ENCODE measurements around the gene DCC.
A peak's percentile ranks its signal among the peaks of the same experiment; 100 is the strongest.

The DCC gene

DNA sequence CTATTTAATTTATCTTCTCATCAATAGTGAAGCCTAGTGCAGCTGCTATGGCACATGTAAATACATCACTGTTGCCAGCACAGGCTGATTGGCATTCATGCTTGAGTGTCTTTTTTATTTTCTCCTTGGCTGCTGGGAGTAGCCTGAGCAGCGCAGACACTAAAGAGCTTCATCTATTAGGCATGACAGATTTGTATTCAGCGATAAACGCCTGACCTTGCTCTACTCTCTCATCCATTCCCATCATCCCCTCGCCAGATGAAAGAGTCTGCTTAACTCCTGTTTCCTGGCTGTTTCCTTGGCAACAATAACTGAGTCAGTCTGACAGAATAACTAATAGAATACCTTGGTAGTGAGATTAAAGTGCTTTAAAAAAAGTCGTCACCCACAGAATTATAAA is 753.6 kb downstream of the DCC start:
- Histone ChIP-seq H3K79me1 (replicated peaks; ENCODE audit: low read length, poor library complexity, severe bottlenecking) (no peaks in the 10 kb centered on the region), H2BK5ac (ENCODE audit: low read depth, low read length, poor library complexity, severe bottlenecking) (no peak overlapping the region), H2BK120ac (ENCODE audit: low read depth, low read length) (no peak overlapping the region), H3K4me3 (ENCODE audit: insufficient read depth in 1 of 2, low read depth in 1 of 2, low read length in 2 of 2) (no peak overlapping the region), H2BK15ac (ENCODE audit: low read depth, poor library complexity, severe bottlenecking) (no peak overlapping the region), H3K27ac (ENCODE audit: low read length, poor library complexity, severe bottlenecking) (no peak overlapping the region), H3K9me3 (ENCODE audit: control insufficient read depth, low read length) (peaks cover 3% of the 10 kb centered on the region), H2BK12ac (ENCODE audit: low read length in 2 of 2) (no peak overlapping the region), H4K91ac (ENCODE audit: low read length) (no peak overlapping the region), H3K23ac (ENCODE audit: low read length in 2 of 2) (no peak overlapping the region), H3K14ac (ENCODE audit: low read length in 2 of 2) (no peak overlapping the region), H3K4me1 (ENCODE audit: control insufficient read depth, insufficient read depth, low read depth, low read length) (no peaks in the 10 kb centered on the region), H3K36me3 (ENCODE audit: control insufficient read depth in 1 of 2, insufficient read depth in 2 of 2, low read depth in 1 of 2, low read length in 2 of 2) (no peaks in the 10 kb centered on the region), H3K18ac (ENCODE audit: low read depth in 1 of 2, low read length in 2 of 2) (no peak overlapping the region), H3K9ac (ENCODE audit: low read length) (no peak overlapping the region), H2AK5ac (ENCODE audit: low read length, severe bottlenecking) (no peak overlapping the region), H3K4ac (ENCODE audit: low read depth in 1 of 2, low read length in 2 of 2) (no peak overlapping the region), H3K27me3 (ENCODE audit: control insufficient read depth in 1 of 2, insufficient read depth in 1 of 2, low read length in 2 of 2) (no peaks in the 10 kb centered on the region), H3K4me2 (ENCODE audit: low read length, poor library complexity, severe bottlenecking) (no peak overlapping the region), H4K8ac (ENCODE audit: low read length) (no peak overlapping the region), H2AFZ (ENCODE audit: low read depth, low read length) (no peak overlapping the region)
- DNase-seq: no peak
- 96% methylated on average over 3 of the region's 5 CpGs for WGBS

DNA sequence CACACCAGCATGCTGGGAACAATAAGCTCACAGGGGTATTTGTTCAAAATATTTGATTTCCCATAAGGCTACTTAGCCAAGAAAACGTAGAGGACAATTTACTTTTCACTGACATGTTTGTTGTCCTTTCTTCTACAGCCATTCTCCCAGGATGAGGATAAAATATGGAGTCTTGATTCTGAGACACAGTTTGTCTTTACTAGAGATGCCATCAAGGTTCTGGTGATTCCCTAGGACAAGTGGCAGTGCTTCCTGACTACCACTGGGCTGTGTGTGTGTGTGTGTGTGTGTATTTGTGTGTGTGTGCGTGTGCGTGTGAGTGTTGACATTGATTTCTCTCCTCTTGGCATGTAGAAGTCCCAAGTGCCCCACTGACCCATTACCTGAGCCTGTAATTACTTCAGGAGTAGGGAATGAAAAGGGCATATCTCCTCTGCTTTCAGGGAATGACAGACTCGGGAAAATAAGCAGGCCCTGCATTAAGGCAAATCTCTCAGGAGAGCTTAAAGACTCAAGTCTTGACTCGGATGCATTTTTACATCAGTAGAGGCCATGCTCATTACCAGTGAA is 761.6 kb downstream of the DCC start:
- Histone ChIP-seq H3K27ac (ENCODE audit: low read length, poor library complexity, severe bottlenecking) (no peak overlapping the region), H4K91ac (ENCODE audit: low read length) (no peak overlapping the region), H4K8ac (ENCODE audit: low read length) (no peak overlapping the region), H3K4ac (ENCODE audit: low read depth in 1 of 2, low read length in 2 of 2) (no peak overlapping the region), H3K18ac (ENCODE audit: low read depth in 1 of 2, low read length in 2 of 2) (no peak overlapping the region), H2BK120ac (ENCODE audit: low read depth, low read length) (no peak overlapping the region), H2BK12ac (ENCODE audit: low read length in 2 of 2) (no peak overlapping the region), H3K14ac (ENCODE audit: low read length in 2 of 2) (no peak overlapping the region), H3K4me3 (ENCODE audit: insufficient read depth in 1 of 2, low read depth in 1 of 2, low read length in 2 of 2) (no peak overlapping the region), H3K27me3 (ENCODE audit: control insufficient read depth in 1 of 2, insufficient read depth in 1 of 2, low read length in 2 of 2) (no peaks in the 10 kb centered on the region), H3K4me1 (ENCODE audit: control insufficient read depth, insufficient read depth, low read depth, low read length) (no peaks in the 10 kb centered on the region), H2AK5ac (ENCODE audit: low read length, severe bottlenecking) (no peak overlapping the region), H2AFZ (ENCODE audit: low read depth, low read length) (no peak overlapping the region), H2BK15ac (ENCODE audit: low read depth, poor library complexity, severe bottlenecking) (no peak overlapping the region), H3K23ac (ENCODE audit: low read length in 2 of 2) (no peak overlapping the region), H2BK5ac (ENCODE audit: low read depth, low read length, poor library complexity, severe bottlenecking) (no peak overlapping the region), H3K4me2 (ENCODE audit: low read length, poor library complexity, severe bottlenecking) (no peak overlapping the region), H3K9me3 (ENCODE audit: control insufficient read depth, low read length) (peaks cover 3% of the 10 kb centered on the region), H3K36me3 (ENCODE audit: control insufficient read depth in 1 of 2, insufficient read depth in 2 of 2, low read depth in 1 of 2, low read length in 2 of 2) (no peaks in the 10 kb centered on the region), H3K9ac (ENCODE audit: low read length) (no peak overlapping the region), H3K79me1 (replicated peaks; ENCODE audit: low read length, poor library complexity, severe bottlenecking) (no peaks in the 10 kb centered on the region)
- DNase-seq: no peak
- 61% methylated on average over 3 of the region's 5 CpGs for WGBS

DNA sequence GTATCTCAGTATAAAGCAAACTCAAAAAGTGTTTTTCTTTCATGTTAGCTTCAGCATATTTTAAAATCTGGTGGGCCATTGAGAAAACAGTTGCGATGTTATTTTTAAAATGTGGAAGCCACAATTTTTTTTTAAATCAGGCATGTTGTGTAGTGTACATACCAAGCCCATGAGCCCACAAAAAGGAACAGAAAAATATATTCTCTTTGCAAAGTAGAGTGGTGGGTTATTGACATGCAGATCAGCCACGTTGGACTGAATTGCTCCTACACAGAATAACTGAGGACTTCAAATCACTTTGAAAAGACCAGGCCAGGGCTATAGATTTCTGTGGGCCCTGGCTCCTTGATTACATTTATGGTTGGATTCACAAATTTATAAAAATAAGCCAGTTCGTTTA is 774.4 kb downstream of the DCC start:
- H3K27ac ChIP-seq (ENCODE audit: low read length, poor library complexity, severe bottlenecking): no peak overlapping the region
- H3K14ac ChIP-seq (ENCODE audit: low read length in 2 of 2): no peak overlapping the region
- H3K36me3 ChIP-seq (ENCODE audit: control insufficient read depth in 1 of 2, insufficient read depth in 2 of 2, low read depth in 1 of 2, low read length in 2 of 2): no peaks in the 10 kb centered on the region
- H3K4me2 ChIP-seq (ENCODE audit: low read length, poor library complexity, severe bottlenecking): no peak overlapping the region
- H2BK15ac ChIP-seq (ENCODE audit: low read depth, poor library complexity, severe bottlenecking): no peak overlapping the region
- no peak overlapping the region for H2AFZ ChIP-seq (ENCODE audit: low read depth, low read length)
- H3K4me3 ChIP-seq (ENCODE audit: insufficient read depth in 1 of 2, low read depth in 1 of 2, low read length in 2 of 2): no peak overlapping the region
- no peak overlapping the region for H2BK120ac ChIP-seq (ENCODE audit: low read depth, low read length)
- H3K79me1 ChIP-seq (replicated peaks; ENCODE audit: low read length, poor library complexity, severe bottlenecking): no peaks in the 10 kb centered on the region
- H3K4ac ChIP-seq (ENCODE audit: low read depth in 1 of 2, low read length in 2 of 2): no peak overlapping the region
- no peak overlapping the region for H3K23ac ChIP-seq (ENCODE audit: low read length in 2 of 2)
- H2BK12ac ChIP-seq (ENCODE audit: low read length in 2 of 2): no peak overlapping the region
- H4K91ac ChIP-seq (ENCODE audit: low read length): no peak overlapping the region
- H2BK5ac ChIP-seq (ENCODE audit: low read depth, low read length, poor library complexity, severe bottlenecking): no peak overlapping the region
- no peak overlapping the region for H4K8ac ChIP-seq (ENCODE audit: low read length)
- H3K9ac ChIP-seq (ENCODE audit: low read length): no peak overlapping the region
- WGBS: 52% methylated on average over 3 of the region's 3 CpGs
- H2AK5ac ChIP-seq (ENCODE audit: low read length, severe bottlenecking): no peak overlapping the region
- DNase-seq: no peak
- H3K18ac ChIP-seq (ENCODE audit: low read depth in 1 of 2, low read length in 2 of 2): no peak overlapping the region
- H3K9me3 ChIP-seq (ENCODE audit: control insufficient read depth, low read length): no peaks in the 10 kb centered on the region
- H3K4me1 ChIP-seq (ENCODE audit: control insufficient read depth, insufficient read depth, low read depth, low read length): no peaks in the 10 kb centered on the region
- H3K27me3 ChIP-seq (ENCODE audit: control insufficient read depth in 1 of 2, insufficient read depth in 1 of 2, low read length in 2 of 2): no peaks in the 10 kb centered on the region

DNA sequence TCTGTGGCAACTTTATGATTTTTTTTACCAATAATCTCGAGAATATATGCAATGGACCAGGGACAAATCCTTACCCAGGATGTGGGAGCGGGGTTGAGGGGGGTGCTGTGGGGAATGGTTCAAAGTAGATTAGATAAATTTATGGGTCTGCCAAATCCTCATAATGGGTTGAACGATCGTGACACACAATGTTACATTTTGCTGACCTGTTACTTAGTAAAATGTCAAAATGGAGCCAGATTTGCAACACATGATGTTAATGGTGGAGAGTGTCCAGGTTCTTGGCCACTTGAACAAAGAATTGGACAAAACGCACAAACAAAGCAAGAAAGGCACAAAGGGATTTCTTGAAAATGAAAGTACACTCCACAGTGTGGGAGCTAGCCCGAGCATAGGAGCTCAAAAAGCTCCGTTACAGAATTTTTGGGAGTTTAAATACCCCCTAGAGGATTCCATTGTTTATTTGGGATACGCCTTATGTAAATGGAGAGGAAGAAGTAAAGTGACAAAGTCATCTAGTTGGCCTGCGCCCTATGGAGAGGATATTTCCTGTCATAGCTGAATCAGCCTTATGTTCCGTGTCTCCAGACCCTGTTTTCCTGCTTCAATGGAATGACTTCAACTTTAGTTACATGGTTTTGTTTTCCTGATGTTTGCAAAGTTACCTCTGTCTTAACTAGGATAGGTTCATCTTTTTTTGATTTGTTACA is 776.0 kb downstream of the DCC start:
- Histone ChIP-seq H3K4me2 (ENCODE audit: low read length, poor library complexity, severe bottlenecking) (no peak overlapping the region), H3K9me3 (ENCODE audit: control insufficient read depth, low read length) (no peaks in the 10 kb centered on the region), H3K18ac (ENCODE audit: low read depth in 1 of 2, low read length in 2 of 2) (no peak overlapping the region), H3K79me1 (replicated peaks; ENCODE audit: low read length, poor library complexity, severe bottlenecking) (no peaks in the 10 kb centered on the region), H3K14ac (ENCODE audit: low read length in 2 of 2) (no peak overlapping the region), H2BK120ac (ENCODE audit: low read depth, low read length) (no peak overlapping the region), H3K4me3 (ENCODE audit: insufficient read depth in 1 of 2, low read depth in 1 of 2, low read length in 2 of 2) (peak overlapping the region in 1 of 2 experiments; percentile 65), H2BK12ac (ENCODE audit: low read length in 2 of 2) (no peak overlapping the region), H2AFZ (ENCODE audit: low read depth, low read length) (no peak overlapping the region), H3K9ac (ENCODE audit: low read length) (no peak overlapping the region), H3K27me3 (ENCODE audit: control insufficient read depth in 1 of 2, insufficient read depth in 1 of 2, low read length in 2 of 2) (no peaks in the 10 kb centered on the region), H3K4me1 (ENCODE audit: control insufficient read depth, insufficient read depth, low read depth, low read length) (no peaks in the 10 kb centered on the region), H3K36me3 (ENCODE audit: control insufficient read depth in 1 of 2, insufficient read depth in 2 of 2, low read depth in 1 of 2, low read length in 2 of 2) (no peaks in the 10 kb centered on the region), H4K8ac (ENCODE audit: low read length) (no peak overlapping the region), H2BK5ac (ENCODE audit: low read depth, low read length, poor library complexity, severe bottlenecking) (no peak overlapping the region), H3K4ac (ENCODE audit: low read depth in 1 of 2, low read length in 2 of 2) (no peak overlapping the region), H2BK15ac (ENCODE audit: low read depth, poor library complexity, severe bottlenecking) (no peak overlapping the region), H3K27ac (ENCODE audit: low read length, poor library complexity, severe bottlenecking) (no peak overlapping the region), H3K23ac (ENCODE audit: low read length in 2 of 2) (no peak overlapping the region), H2AK5ac (ENCODE audit: low read length, severe bottlenecking) (no peak overlapping the region), H4K91ac (ENCODE audit: low read length) (no peak overlapping the region)
- 48% methylated on average over 10 of the region's 10 CpGs for WGBS
- no peak for DNase-seq

All from mesenchymal stem cell (in vitro differentiated cells and primary cell).